H9 (cell line): ENCODE measurements around the gene MPC1. TPM values are rescaled to one million over a fixed set of nuclear protein-coding genes. Genes with fewer than 3 reads are reported as not detected.

Experiments
- DNase-seq: peaks from one replicate; pipeline ENCODE4 v3.0.0-alpha.2; 2017
- H2AFZ ChIP-seq: one replicate; pipeline ENCODE4 v1.6.1; 2013; ENCODE audit warnings: mild to moderate bottlenecking, low read length, control low read depth, moderate library complexity
- H2AK5ac ChIP-seq: 2 replicates; pipeline ENCODE4 v1.6.1; 2013; ENCODE audit warnings: low read length, control low read depth, mixed read lengths; ENCODE audit not compliant: insufficient read length
- H2BK120ac ChIP-seq: one replicate; pipeline ENCODE4 v1.6.1; 2013; ENCODE audit warnings: low read depth, mild to moderate bottlenecking, low read length, control low read depth, inconsistent platforms; ENCODE audit not compliant: poor library complexity, severe bottlenecking
- H2BK12ac ChIP-seq: 2 replicates; pipeline ENCODE4 v1.6.1; 2013; ENCODE audit warnings: low read length, control low read depth, mixed read lengths, low read depth; ENCODE audit not compliant: insufficient read length
- H2BK15ac ChIP-seq: 2 replicates; pipeline ENCODE4 v1.6.1; 2013; ENCODE audit warnings: low read depth, low read length, control low read depth
- H2BK20ac ChIP-seq: one replicate; pipeline ENCODE4 v1.6.1; 2013; ENCODE audit warnings: low read depth, mild to moderate bottlenecking, low read length, control low read depth, inconsistent platforms; ENCODE audit not compliant: poor library complexity, severe bottlenecking
- H2BK5ac ChIP-seq: 2 replicates; pipeline ENCODE4 v1.6.1; 2013; ENCODE audit warnings: low read length, control low read depth, mixed read lengths; ENCODE audit not compliant: insufficient read length
- H3K14ac ChIP-seq: 2 replicates; pipeline ENCODE4 v1.6.1; 2013; ENCODE audit warnings: low read length, control low read depth; ENCODE audit not compliant: insufficient read depth
- H3K18ac ChIP-seq: 2 replicates; pipeline ENCODE4 v1.6.1; 2013; ENCODE audit warnings: low read depth, mild to moderate bottlenecking, mixed read lengths, low read length, control low read depth; ENCODE audit not compliant: insufficient read length
- H3K23ac ChIP-seq: 2 replicates; pipeline ENCODE4 v1.6.1; 2013; ENCODE audit warnings: low read length, control low read depth, mixed read lengths, low read depth; ENCODE audit not compliant: insufficient read length
- H3K23me2 ChIP-seq: 2 replicates; pipeline ENCODE4 v1.6.1; 2013; ENCODE audit warnings: low read depth, mild to moderate bottlenecking, mixed read lengths, low read length, control low read depth; ENCODE audit not compliant: insufficient read length, poor library complexity, severe bottlenecking
- H3K27ac ChIP-seq: 2 replicates; pipeline ENCODE4 v1.5.1; 2013; ENCODE audit warnings: low read length, control low read depth, mixed read lengths, low read depth; ENCODE audit not compliant: insufficient read length
- H3K27me3 ChIP-seq: 2 replicates; pipeline ENCODE4 v1.6.1; 2013; ENCODE audit warnings: low read length, control low read depth, inconsistent platforms; ENCODE audit not compliant: insufficient read depth
- H3K4ac ChIP-seq: 2 replicates; pipeline ENCODE4 v1.6.1; 2013; ENCODE audit warnings: low read depth, mild to moderate bottlenecking, control low read depth, inconsistent platforms, low read length, moderate library complexity
- H3K4me1 ChIP-seq: 2 replicates; pipeline ENCODE4 v1.6.1; 2013; ENCODE audit warnings: low read length, control low read depth, inconsistent platforms; ENCODE audit not compliant: insufficient read depth
- H3K4me2 ChIP-seq: 2 replicates; pipeline ENCODE4 v1.6.1; 2013; ENCODE audit warnings: low read length, control low read depth, mixed read lengths; ENCODE audit not compliant: insufficient read length, insufficient read depth
- H3K56ac ChIP-seq: 2 replicates; pipeline ENCODE4 v1.6.1; 2013; ENCODE audit warnings: low read depth, mild to moderate bottlenecking, mixed read lengths, low read length, control low read depth; ENCODE audit not compliant: insufficient read length
- H3K79me1 ChIP-seq: 2 replicates; pipeline ENCODE4 v1.6.1; 2013; ENCODE audit warnings: low read depth, mild to moderate bottlenecking, moderate library complexity, low read length, control low read depth, inconsistent platforms; ENCODE audit not compliant: insufficient read depth, poor library complexity, severe bottlenecking
- H3K79me2 ChIP-seq: 2 replicates; pipeline ENCODE4 v1.6.1; 2013; ENCODE audit warnings: low read length, control low read depth, inconsistent platforms; ENCODE audit not compliant: insufficient read depth
- H3K9ac ChIP-seq: 2 replicates; pipeline ENCODE4 v1.6.1; 2013; ENCODE audit warnings: low read length, control low read depth, mixed read lengths; ENCODE audit not compliant: insufficient read length; ENCODE audit errors: extremely low read depth
- H3K9me3 ChIP-seq: one replicate; pipeline ENCODE4 v1.6.1; 2013; ENCODE audit warnings: low read depth, low read length, inconsistent platforms; ENCODE audit not compliant: control insufficient read depth
- H3T11ph ChIP-seq: one replicate; pipeline ENCODE4 v1.6.1; 2013; ENCODE audit warnings: mild to moderate bottlenecking, low read length, control low read depth, inconsistent platforms
- H4K20me1 ChIP-seq: one replicate; pipeline ENCODE4 v1.6.1; 2013; ENCODE audit not compliant: control insufficient read depth, insufficient read length, insufficient read depth
- H4K5ac ChIP-seq: 2 replicates; pipeline ENCODE4 v1.6.1; 2013; ENCODE audit warnings: low read depth, mild to moderate bottlenecking, mixed read lengths, low read length, control low read depth; ENCODE audit not compliant: insufficient read length
- H4K8ac ChIP-seq: replicated peaks from 2 replicates; pipeline ENCODE4 v1.6.1; 2013; ENCODE audit warnings: low read length, control low read depth, mixed read lengths, low read depth; ENCODE audit not compliant: insufficient read length
- H4K91ac ChIP-seq: 2 replicates; pipeline ENCODE4 v1.6.1; 2013; ENCODE audit warnings: low read depth, mild to moderate bottlenecking, moderate library complexity, mixed read lengths, low read length, control low read depth; ENCODE audit not compliant: insufficient read length
- H3K27ac Mint-ChIP-seq, 3 experiments: 2 replicates in 2 of 3; 3 replicates in 1 of 3; pipeline ENCODE4 v1.8.0; 2020 to 2021; ENCODE audit warnings: mixed read lengths in 3 of 3, mild to moderate bottlenecking in 1 of 3, moderate library complexity in 1 of 3
- H3K27me3 Mint-ChIP-seq: 2 replicates; pipeline ENCODE4 v1.8.0; 2021; ENCODE audit warnings: low read depth, mild to moderate bottlenecking, moderate library complexity, mixed read lengths
- H3K36me3 Mint-ChIP-seq, 3 experiments: 2 replicates in 2 of 3; 3 replicates in 1 of 3; pipeline ENCODE4 v1.8.0; 2020 to 2021; ENCODE audit warnings: low read depth in 3 of 3, mixed read lengths in 3 of 3; ENCODE audit not compliant: insufficient read depth in 1 of 3
- H3K4me1 Mint-ChIP-seq, 2 experiments: 2 replicates each; pipeline ENCODE4 v1.8.0; 2020; ENCODE audit warnings: mixed read lengths in 2 of 2
- H3K4me3 Mint-ChIP-seq, 2 experiments: 2 replicates in 1 of 2; 3 replicates in 1 of 2; pipeline ENCODE4 v1.8.0; 2020 to 2021; ENCODE audit warnings: mild to moderate bottlenecking in 2 of 2, mixed read lengths in 2 of 2, moderate library complexity in 1 of 2
- H3K9me3 Mint-ChIP-seq, 2 experiments: 2 replicates in 1 of 2; 3 replicates in 1 of 2; pipeline ENCODE4 v1.8.0; 2020; ENCODE audit warnings: mild to moderate bottlenecking in 2 of 2, mixed read lengths in 2 of 2, moderate library complexity in 1 of 2
- WGBS: extraction: QIAGEN DNeasy Blood & Tissue Kit; methylation state at CpG from one replicate; pipeline ENCODE4 v1.1.7; 2013; ENCODE audit warnings: missing lambda C conversion rate, low lambda C conversion rate, mixed read lengths; ENCODE audit not compliant: insufficient read length; ENCODE audit errors: extremely low coverage; 5-methylcytosine and 5-hydroxymethylcytosine counted together
- total RNA-seq: library from RNA; stranded (reverse); gene quantifications from 2 replicates; pipeline ENCODE4 v1.2.1, GENCODE V29; 2021
- TF ChIP-seq, protein P1 (sequence below): fragments of 200-600 bp; sonication (generic); conservative IDR thresholded peaks from 3 replicates; pipeline ENCODE4 v1.8.0; 2021; ENCODE audit warnings: antibody characterized with exemption, mild to moderate bottlenecking

Gene MPC1
- total RNA-seq, 1 experiment from 2014 or later, result 10.0 TPM

DNA sequence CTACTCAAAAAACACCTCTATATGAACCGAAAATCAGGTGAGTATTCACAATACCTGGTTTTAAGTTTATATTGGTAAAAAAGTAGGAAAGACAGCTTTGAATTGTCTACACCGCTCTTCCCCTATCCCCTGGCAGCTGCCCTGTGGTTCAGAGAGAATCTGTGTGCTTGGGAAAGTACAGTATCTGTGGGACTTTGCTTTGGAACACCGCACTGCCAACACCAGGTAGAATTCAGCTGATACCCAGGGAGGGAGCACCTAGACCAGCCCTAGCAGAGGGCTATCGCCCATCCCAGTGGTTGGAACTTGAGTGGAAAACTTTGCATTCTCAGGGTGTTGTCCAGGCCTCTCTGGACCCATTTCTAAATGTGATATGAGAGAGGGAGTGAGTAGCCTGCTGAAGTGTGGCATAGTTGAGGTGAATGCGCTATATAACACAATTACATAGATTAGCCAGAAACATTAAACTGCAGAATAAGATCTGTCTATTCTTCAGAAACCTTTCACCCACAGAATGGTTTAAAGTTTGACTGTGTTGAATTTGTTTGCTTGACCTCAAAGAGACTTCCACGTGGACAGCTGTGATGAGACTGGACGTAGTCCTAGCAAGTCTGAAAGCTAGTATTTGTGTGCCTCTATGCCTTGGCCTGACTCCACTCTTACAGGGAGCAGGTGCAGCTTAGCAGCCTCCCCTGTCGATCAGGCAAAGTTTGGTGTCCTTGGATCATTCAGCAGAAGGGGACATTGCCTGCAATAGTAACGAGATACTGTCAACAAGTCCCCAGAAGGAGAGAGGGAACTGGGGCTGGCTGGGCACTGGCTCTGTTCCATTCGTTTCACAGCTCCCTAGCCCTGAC is 11.5 kb upstream of the MPC1 start:
- Histone ChIP-seq H3K9ac (no peak overlapping the region), H3K9me3 (no peaks in the 10 kb centered on the region), H3K27ac (no peak overlapping the region), H3K14ac (no peak overlapping the region), H3T11ph (no peak overlapping the region), H2AFZ (no peak overlapping the region), H2BK5ac (no peak overlapping the region), H3K4ac (no peak overlapping the region), H4K5ac (no peak overlapping the region), H3K4me1 (peaks cover 5% of the 10 kb centered on the region; the same call in 1 of the 2 replicates), H2BK20ac (no peak overlapping the region), H4K8ac (no peak overlapping the region), H2BK12ac (no peak overlapping the region), H3K27me3 (no peaks in the 10 kb centered on the region), H3K56ac (no peak overlapping the region), H3K79me1 (no peaks in the 10 kb centered on the region), H2BK15ac (no peak overlapping the region), H2BK120ac (no peak overlapping the region), H3K4me2 (no peak overlapping the region), H3K79me2 (no peaks in the 10 kb centered on the region), H4K91ac (no peak overlapping the region), H3K23me2 (no peaks in the 10 kb centered on the region), H3K18ac (no peak overlapping the region), H4K20me1 (no peaks in the 10 kb centered on the region), H2AK5ac (no peak overlapping the region), H3K23ac (no peak overlapping the region)
- peaks cover 19% of the 10 kb centered on the region; the same call in 1 of the 2 replicates for H3K27me3 Mint-ChIP-seq
- no peak overlapping the region for H3K4me3 Mint-ChIP-seq
- H3K9me3 Mint-ChIP-seq, result peaks cover 0 to 2% of the 10 kb centered on the region in 2 experiments; a peak in 2 of 5 replicates
- DNase-seq, result peak; percentile 16
- peaks cover 14 to 15% of the 10 kb centered on the region in 2 experiments for H3K4me1 Mint-ChIP-seq
- no CpG with 5 or more reads among the region's 10 CpGs for WGBS
- peaks cover 0 to 1% (median 0%) of the 10 kb centered on the region in 3 experiments; a peak in 1 of 7 replicates for H3K36me3 Mint-ChIP-seq
- H3K27ac Mint-ChIP-seq, result no peak overlapping the region; a peak in 1 of 7 replicates
- TF ChIP-seq, protein P1, sequence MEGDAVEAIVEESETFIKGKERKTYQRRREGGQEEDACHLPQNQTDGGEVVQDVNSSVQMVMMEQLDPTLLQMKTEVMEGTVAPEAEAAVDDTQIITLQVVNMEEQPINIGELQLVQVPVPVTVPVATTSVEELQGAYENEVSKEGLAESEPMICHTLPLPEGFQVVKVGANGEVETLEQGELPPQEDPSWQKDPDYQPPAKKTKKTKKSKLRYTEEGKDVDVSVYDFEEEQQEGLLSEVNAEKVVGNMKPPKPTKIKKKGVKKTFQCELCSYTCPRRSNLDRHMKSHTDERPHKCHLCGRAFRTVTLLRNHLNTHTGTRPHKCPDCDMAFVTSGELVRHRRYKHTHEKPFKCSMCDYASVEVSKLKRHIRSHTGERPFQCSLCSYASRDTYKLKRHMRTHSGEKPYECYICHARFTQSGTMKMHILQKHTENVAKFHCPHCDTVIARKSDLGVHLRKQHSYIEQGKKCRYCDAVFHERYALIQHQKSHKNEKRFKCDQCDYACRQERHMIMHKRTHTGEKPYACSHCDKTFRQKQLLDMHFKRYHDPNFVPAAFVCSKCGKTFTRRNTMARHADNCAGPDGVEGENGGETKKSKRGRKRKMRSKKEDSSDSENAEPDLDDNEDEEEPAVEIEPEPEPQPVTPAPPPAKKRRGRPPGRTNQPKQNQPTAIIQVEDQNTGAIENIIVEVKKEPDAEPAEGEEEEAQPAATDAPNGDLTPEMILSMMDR, result no peak
